WTC11 (cell line): ENCODE measurements around the gene GPR153. TPM values are rescaled to one million over a fixed set of nuclear protein-coding genes. Genes with fewer than 3 reads are reported as not detected.

ENCODE experiments used
- ATAC-seq: fragments of 200-7000 bp; cut with Tn5 transposase; 2 replicates; pipeline ENCODE4 v1.10.0; 2021; ENCODE audit warnings: mild to moderate bottlenecking, moderate library complexity
- CTCF ChIA-PET: fragments of 300-600 bp; sonication (Branson Sonifier 250); formaldehyde crosslinking; loops from one replicate; lab custom pipeline; 2021; ENCODE audit warnings: antibody characterized with exemption; lab: Charles Lee
- POLR2A ChIA-PET: fragments of 350-600 bp; sonication (Branson Sonifier 250); formaldehyde crosslinking; loops from one replicate; lab custom pipeline; 2021; ENCODE audit warnings: antibody characterized with exemption; lab: Charles Lee
- DNase-seq: peaks from one replicate; pipeline ENCODE4 v3.0.0; 2021; ENCODE audit warnings: low spot score
- H3K27ac Mint-ChIP-seq: 2 replicates; pipeline ENCODE4 v1.8.0; 2021; ENCODE audit warnings: mixed read lengths
- H3K27me3 Mint-ChIP-seq: 2 replicates; pipeline ENCODE4 v1.8.0; 2021; ENCODE audit warnings: low read depth, mild to moderate bottlenecking, moderate library complexity, mixed read lengths
- H3K36me3 Mint-ChIP-seq: 2 replicates; pipeline ENCODE4 v1.8.0; 2021; ENCODE audit warnings: mixed read lengths
- H3K4me1 Mint-ChIP-seq: 2 replicates; pipeline ENCODE4 v1.8.0; 2022; ENCODE audit warnings: mixed read lengths
- H3K4me3 Mint-ChIP-seq: 2 replicates; pipeline ENCODE4 v1.8.0; 2021; ENCODE audit warnings: mild to moderate bottlenecking, moderate library complexity, mixed read lengths
- H3K9me3 Mint-ChIP-seq: 2 replicates; pipeline ENCODE4 v1.8.0; 2021; ENCODE audit warnings: mixed read lengths
- ATF2 ChIP-seq: sonication (generic); formaldehyde crosslinking; IDR thresholded peaks from 2 replicates; pipeline ENCODE4 v1.8.1; 2022; ENCODE audit warnings: low read depth, missing genetic modification reagents, borderline replicate concordance
- FOXJ3 ChIP-seq: sonication (generic); formaldehyde crosslinking; IDR thresholded peaks from 2 replicates; pipeline ENCODE4 v1.9.0; 2021; ENCODE audit warnings: missing genetic modification reagents, mild to moderate bottlenecking, borderline replicate concordance
- GABPB1 ChIP-seq: sonication (generic); formaldehyde crosslinking; IDR thresholded peaks from 2 replicates; pipeline ENCODE4 v1.8.1; 2023; ENCODE audit warnings: mild to moderate bottlenecking, missing genetic modification reagents
- GTF2I ChIP-seq: fragments of 250-450 bp; sonication (Bioruptor Pico); conservative IDR thresholded peaks from 2 replicates; pipeline ENCODE4 v1.4.0; 2021; ENCODE audit warnings: mild to moderate bottlenecking
- NFATC4 ChIP-seq: fragments of 250-450 bp; sonication (Bioruptor Pico); IDR thresholded peaks from 2 replicates; pipeline ENCODE4 v1.9.0; 2021; ENCODE audit warnings: mild to moderate bottlenecking
- NR1H2 ChIP-seq: sonication (generic); formaldehyde crosslinking; IDR thresholded peaks from 2 replicates; pipeline ENCODE4 v1.9.0; 2021; ENCODE audit warnings: mild to moderate bottlenecking, moderate library complexity, missing genetic modification reagents
- SMAD4 ChIP-seq: sonication (generic); formaldehyde crosslinking; IDR thresholded peaks from 2 replicates; pipeline ENCODE4 v1.8.0; 2022; ENCODE audit warnings: mild to moderate bottlenecking, missing genetic modification reagents
- SOX15 ChIP-seq: fragments of 250-450 bp; sonication (Bioruptor Pico); IDR thresholded peaks from 2 replicates; pipeline ENCODE4 v1.9.0; 2021; ENCODE audit warnings: mild to moderate bottlenecking
- TEAD4 ChIP-seq: sonication (generic); formaldehyde crosslinking; IDR thresholded peaks from 2 replicates; pipeline ENCODE4 v1.8.0; 2022; ENCODE audit warnings: mild to moderate bottlenecking, missing genetic modification reagents
- ZNF263 ChIP-seq: sonication (generic); formaldehyde crosslinking; IDR thresholded peaks from 2 replicates; pipeline ENCODE4 v1.8.1; 2022; ENCODE audit warnings: low read depth, mild to moderate bottlenecking, moderate library complexity, missing genetic modification reagents
- ZNF317 ChIP-seq: sonication (generic); formaldehyde crosslinking; IDR thresholded peaks from 2 replicates; pipeline ENCODE4 v1.8.1; 2023; ENCODE audit warnings: low read depth, mild to moderate bottlenecking, moderate library complexity, missing genetic modification reagents, borderline replicate concordance
- ZNF396 ChIP-seq: fragments of 250-450 bp; sonication (Bioruptor Pico); IDR thresholded peaks from 2 replicates; pipeline ENCODE4 v1.8.0; 2021; ENCODE audit warnings: mild to moderate bottlenecking, moderate library complexity, borderline replicate concordance
- ZNF416 ChIP-seq: fragments of 250-450 bp; sonication (Bioruptor Pico); IDR thresholded peaks from 2 replicates; pipeline ENCODE4 v1.9.0; 2021; ENCODE audit warnings: mild to moderate bottlenecking, inconsistent platforms
- ZNF423 ChIP-seq: fragments of 250-450 bp; sonication (Bioruptor Pico); IDR thresholded peaks from 2 replicates; pipeline ENCODE4 v2.1.2; 2022; ENCODE audit warnings: mild to moderate bottlenecking, moderate library complexity
- ZNF512 ChIP-seq: sonication (generic); formaldehyde crosslinking; IDR thresholded peaks from 2 replicates; pipeline ENCODE4 v1.8.1; 2022; ENCODE audit warnings: missing genetic modification reagents, borderline replicate concordance
- ZSCAN18 ChIP-seq: fragments of 250-450 bp; sonication (Bioruptor Pico); IDR thresholded peaks from 2 replicates; pipeline ENCODE4 v2.1.2; 2022; ENCODE audit warnings: mild to moderate bottlenecking, moderate library complexity
- total RNA-seq: library from RNA; stranded (reverse); gene quantifications from 3 replicates; pipeline ENCODE4 v1.2.3, GENCODE V29; 2021
- TF ChIP-seq, protein P1 (sequence below): fragments of 250-450 bp; sonication (Bioruptor Pico); IDR thresholded peaks from 2 replicates; pipeline ENCODE4 v1.9.0; 2021; ENCODE audit warnings: mild to moderate bottlenecking
- TF ChIP-seq, protein P2 (sequence below): sonication (generic); formaldehyde crosslinking; IDR thresholded peaks from 2 replicates; pipeline ENCODE4 v1.8.1; 2023; ENCODE audit warnings: mild to moderate bottlenecking, missing genetic modification reagents, moderate library complexity
- TF ChIP-seq, protein P3 (sequence below): fragments of 200-600 bp; IDR thresholded peaks from 2 replicates; pipeline ENCODE4 v1.8.0; 2022; ENCODE audit warnings: antibody characterized with exemption
- TF ChIP-seq, protein P4 (sequence below): sonication (generic); formaldehyde crosslinking; conservative IDR thresholded peaks from 2 replicates; pipeline ENCODE4 v1.8.1; 2022; ENCODE audit warnings: mild to moderate bottlenecking, missing genetic modification reagents
- TF ChIP-seq, protein P5 (sequence below): sonication (generic); formaldehyde crosslinking; IDR thresholded peaks from 2 replicates; pipeline ENCODE4 v1.8.0; 2022; ENCODE audit warnings: missing genetic modification reagents

The GPR153 gene
- total RNA-seq, 1 experiment from 2014 or later, result 13.4 TPM

DNA sequence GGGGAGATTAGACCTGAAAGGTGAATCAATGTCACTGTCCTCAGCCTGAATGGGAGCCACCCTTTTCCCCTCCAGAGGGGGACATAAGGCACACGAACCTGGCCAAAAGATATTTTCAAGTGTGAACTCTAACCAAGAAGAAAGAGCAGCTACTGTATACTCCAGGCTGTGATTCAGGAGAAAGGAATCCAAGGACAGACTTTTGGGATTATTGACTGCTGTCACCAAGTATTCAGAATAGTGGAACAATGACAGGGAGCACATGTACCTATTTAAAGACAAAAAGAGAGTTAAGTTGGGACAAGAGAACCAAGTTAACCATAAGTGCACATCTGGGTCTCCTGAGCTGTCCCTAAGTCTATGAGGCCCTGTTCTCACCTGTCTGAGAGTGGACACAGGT is 27.5 kb downstream of the GPR153 start:
- ATAC-seq (no peak), DNase-seq (no peak)
- ChIA-PET POLR2A (no interaction called here), CTCF (interaction anchor here (9.2 to 21.4 kb wide), 2 partner anchors 14 to 27 kb away, joined by 114 to 489 read pairs; partner anchors contain the start of gene RNF207)
- Mint-ChIP-seq H3K4me1 (peaks cover 26% of the 10 kb centered on the region), H3K4me3 (peak overlapping the region; percentile 12; the same call in 1 of the 2 replicates), H3K9me3 (no peaks in the 10 kb centered on the region), H3K27me3 (no peaks in the 10 kb centered on the region), H3K27ac (peak overlapping the region; percentile 76), H3K36me3 (peaks cover 38% of the 10 kb centered on the region)
- TF ChIP-seq ZSCAN18 (CRISPR knock-in tag) (no peak), ZNF396 (CRISPR knock-in tag) (no peak), ZNF263 (CRISPR knock-in tag) (no peak), SOX15 (CRISPR knock-in tag) (no peak), FOXJ3 (no peak), ZNF317 (CRISPR knock-in tag) (no peak)
- TF ChIP-seq, protein P1, sequence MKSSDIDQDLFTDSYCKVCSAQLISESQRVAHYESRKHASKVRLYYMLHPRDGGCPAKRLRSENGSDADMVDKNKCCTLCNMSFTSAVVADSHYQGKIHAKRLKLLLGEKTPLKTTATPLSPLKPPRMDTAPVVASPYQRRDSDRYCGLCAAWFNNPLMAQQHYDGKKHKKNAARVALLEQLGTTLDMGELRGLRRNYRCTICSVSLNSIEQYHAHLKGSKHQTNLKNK (CRISPR knock-in tag), result no peak
- TF ChIP-seq, protein P2, sequence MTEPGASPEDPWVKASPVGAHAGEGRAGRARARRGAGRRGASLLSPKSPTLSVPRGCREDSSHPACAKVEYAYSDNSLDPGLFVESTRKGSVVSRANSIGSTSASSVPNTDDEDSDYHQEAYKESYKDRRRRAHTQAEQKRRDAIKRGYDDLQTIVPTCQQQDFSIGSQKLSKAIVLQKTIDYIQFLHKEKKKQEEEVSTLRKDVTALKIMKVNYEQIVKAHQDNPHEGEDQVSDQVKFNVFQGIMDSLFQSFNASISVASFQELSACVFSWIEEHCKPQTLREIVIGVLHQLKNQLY (CRISPR knock-in tag), result no peak

GRCh38 chr1:6225651-6226050 is 35.2 kb downstream of the GPR153 start:
- ChIA-PET CTCF (interaction anchor here (1.1 to 1.9 kb wide), 5 partner anchors 10 to 40 kb away, joined by 3 to 8 read pairs (median 4); partner anchors contain the start of gene ICMT), POLR2A (interaction anchor here (0.9 kb wide), 1 partner anchor 19 kb away, joined by 3 read pairs; no protein-coding TSS in a partner anchor)
- no peak overlapping the region for H3K4me3 Mint-ChIP-seq
- no peaks in the 10 kb centered on the region for H3K27me3 Mint-ChIP-seq
- H3K27ac Mint-ChIP-seq, result peak overlapping the region; percentile 60
- TF ChIP-seq GABPB1, result no peak
- peaks cover 50% of the 10 kb centered on the region for H3K36me3 Mint-ChIP-seq
- ATAC-seq (no peak), DNase-seq (no peak)
- no peaks in the 10 kb centered on the region for H3K4me1 Mint-ChIP-seq
- H3K9me3 Mint-ChIP-seq, result no peaks in the 10 kb centered on the region

- CTCF ChIA-PET, result interaction anchor here (0.6 to 1.9 kb wide), 3 partner anchors 14 to 20 kb away, joined by 3 to 8 read pairs (median 4); no protein-coding TSS in a partner anchor
- no peak for DNase-seq
- TF ChIP-seq ATF2 (CRISPR knock-in tag), result no peak
- TF ChIP-seq, protein P3, sequence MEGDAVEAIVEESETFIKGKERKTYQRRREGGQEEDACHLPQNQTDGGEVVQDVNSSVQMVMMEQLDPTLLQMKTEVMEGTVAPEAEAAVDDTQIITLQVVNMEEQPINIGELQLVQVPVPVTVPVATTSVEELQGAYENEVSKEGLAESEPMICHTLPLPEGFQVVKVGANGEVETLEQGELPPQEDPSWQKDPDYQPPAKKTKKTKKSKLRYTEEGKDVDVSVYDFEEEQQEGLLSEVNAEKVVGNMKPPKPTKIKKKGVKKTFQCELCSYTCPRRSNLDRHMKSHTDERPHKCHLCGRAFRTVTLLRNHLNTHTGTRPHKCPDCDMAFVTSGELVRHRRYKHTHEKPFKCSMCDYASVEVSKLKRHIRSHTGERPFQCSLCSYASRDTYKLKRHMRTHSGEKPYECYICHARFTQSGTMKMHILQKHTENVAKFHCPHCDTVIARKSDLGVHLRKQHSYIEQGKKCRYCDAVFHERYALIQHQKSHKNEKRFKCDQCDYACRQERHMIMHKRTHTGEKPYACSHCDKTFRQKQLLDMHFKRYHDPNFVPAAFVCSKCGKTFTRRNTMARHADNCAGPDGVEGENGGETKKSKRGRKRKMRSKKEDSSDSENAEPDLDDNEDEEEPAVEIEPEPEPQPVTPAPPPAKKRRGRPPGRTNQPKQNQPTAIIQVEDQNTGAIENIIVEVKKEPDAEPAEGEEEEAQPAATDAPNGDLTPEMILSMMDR, result no peak
- TF ChIP-seq, protein P4, sequence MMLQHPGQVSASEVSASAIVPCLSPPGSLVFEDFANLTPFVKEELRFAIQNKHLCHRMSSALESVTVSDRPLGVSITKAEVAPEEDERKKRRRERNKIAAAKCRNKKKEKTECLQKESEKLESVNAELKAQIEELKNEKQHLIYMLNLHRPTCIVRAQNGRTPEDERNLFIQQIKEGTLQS (CRISPR knock-in tag), result no peak
- TF ChIP-seq NFATC4, result no peak
- TF ChIP-seq FOXJ3, result no peak
- no peak for TF ChIP-seq NR1H2 (CRISPR knock-in tag)
- TF ChIP-seq TEAD4 (CRISPR knock-in tag), result no peak
- no peak for TF ChIP-seq ZNF512
- TF ChIP-seq SMAD4 (CRISPR knock-in tag), result no peak
- TF ChIP-seq, protein P5, sequence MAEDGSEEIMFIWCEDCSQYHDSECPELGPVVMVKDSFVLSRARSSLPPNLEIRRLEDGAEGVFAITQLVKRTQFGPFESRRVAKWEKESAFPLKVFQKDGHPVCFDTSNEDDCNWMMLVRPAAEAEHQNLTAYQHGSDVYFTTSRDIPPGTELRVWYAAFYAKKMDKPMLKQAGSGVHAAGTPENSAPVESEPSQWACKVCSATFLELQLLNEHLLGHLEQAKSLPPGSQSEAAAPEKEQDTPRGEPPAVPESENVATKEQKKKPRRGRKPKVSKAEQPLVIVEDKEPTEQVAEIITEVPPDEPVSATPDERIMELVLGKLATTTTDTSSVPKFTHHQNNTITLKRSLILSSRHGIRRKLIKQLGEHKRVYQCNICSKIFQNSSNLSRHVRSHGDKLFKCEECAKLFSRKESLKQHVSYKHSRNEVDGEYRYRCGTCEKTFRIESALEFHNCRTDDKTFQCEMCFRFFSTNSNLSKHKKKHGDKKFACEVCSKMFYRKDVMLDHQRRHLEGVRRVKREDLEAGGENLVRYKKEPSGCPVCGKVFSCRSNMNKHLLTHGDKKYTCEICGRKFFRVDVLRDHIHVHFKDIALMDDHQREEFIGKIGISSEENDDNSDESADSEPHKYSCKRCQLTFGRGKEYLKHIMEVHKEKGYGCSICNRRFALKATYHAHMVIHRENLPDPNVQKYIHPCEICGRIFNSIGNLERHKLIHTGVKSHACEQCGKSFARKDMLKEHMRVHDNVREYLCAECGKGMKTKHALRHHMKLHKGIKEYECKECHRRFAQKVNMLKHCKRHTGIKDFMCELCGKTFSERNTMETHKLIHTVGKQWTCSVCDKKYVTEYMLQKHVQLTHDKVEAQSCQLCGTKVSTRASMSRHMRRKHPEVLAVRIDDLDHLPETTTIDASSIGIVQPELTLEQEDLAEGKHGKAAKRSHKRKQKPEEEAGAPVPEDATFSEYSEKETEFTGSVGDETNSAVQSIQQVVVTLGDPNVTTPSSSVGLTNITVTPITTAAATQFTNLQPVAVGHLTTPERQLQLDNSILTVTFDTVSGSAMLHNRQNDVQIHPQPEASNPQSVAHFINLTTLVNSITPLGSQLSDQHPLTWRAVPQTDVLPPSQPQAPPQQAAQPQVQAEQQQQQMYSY (CRISPR knock-in tag), result no peak
- TF ChIP-seq ZNF423 (CRISPR knock-in tag), result no peak
- no peak for TF ChIP-seq ZNF416 (CRISPR knock-in tag)
- TF ChIP-seq GTF2I (CRISPR knock-in tag), result no peak
Measured at GRCh38 chr1:6224718-6225117, 36.2 kb downstream of the GPR153 start.

More at GRCh38 chr1:6224718-6225117, 36.2 kb downstream of the GPR153 start:
- peaks cover 47% of the 10 kb centered on the region for H3K36me3 Mint-ChIP-seq
- no peaks in the 10 kb centered on the region for H3K9me3 Mint-ChIP-seq
- H3K27ac Mint-ChIP-seq, result no peak overlapping the region
- H3K4me1 Mint-ChIP-seq, result no peaks in the 10 kb centered on the region
- POLR2A ChIA-PET, result no interaction called here
- H3K27me3 Mint-ChIP-seq, result no peaks in the 10 kb centered on the region
- no peak overlapping the region for H3K4me3 Mint-ChIP-seq
- ATAC-seq, result no peak
